ENCODE data around the gene TBL1Y. TPM values are rescaled to one million over a fixed set of nuclear protein-coding genes. Genes with fewer than 3 reads are reported as not detected.

TBL1Y gene
- total RNA-seq, 1 donor from 2014 or later = not detected

DNA sequence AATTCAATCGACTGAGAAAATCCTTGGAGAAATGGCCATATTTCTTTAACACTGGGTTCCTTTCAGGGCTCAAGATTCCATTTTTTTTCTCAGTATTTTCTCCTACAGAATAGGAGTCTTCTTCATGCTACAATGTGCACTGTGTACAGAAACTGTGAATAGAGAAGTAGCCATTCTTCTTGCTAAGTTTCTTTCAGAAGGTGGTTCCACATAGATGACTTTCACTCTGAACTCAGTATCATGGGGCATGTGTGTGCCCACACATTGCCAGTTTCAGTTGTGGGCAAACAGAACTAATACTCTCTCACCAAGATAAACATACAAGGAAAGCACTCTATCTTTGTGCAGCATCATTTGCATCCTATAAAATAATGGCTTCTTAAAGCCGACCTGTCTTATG lies 89.4 kb downstream of the TBL1Y start:
- Mint-ChIP-seq H3K27me3 (no peaks in the 10 kb centered on the region), H3K4me1 (ENCODE audit: low read depth) (no peaks in the 10 kb centered on the region), H3K36me3 (ENCODE audit: insufficient read depth) (no peaks in the 10 kb centered on the region), H3K4me3 (ENCODE audit: low read depth) (no peak overlapping the region), H3K9me3 (ENCODE audit: low read depth) (no peaks in the 10 kb centered on the region), H3K27ac (no peak overlapping the region)
- no peak for DNase-seq (ENCODE audit: low spot score, unreplicated experiment)
- TF ChIP-seq, protein P1, sequence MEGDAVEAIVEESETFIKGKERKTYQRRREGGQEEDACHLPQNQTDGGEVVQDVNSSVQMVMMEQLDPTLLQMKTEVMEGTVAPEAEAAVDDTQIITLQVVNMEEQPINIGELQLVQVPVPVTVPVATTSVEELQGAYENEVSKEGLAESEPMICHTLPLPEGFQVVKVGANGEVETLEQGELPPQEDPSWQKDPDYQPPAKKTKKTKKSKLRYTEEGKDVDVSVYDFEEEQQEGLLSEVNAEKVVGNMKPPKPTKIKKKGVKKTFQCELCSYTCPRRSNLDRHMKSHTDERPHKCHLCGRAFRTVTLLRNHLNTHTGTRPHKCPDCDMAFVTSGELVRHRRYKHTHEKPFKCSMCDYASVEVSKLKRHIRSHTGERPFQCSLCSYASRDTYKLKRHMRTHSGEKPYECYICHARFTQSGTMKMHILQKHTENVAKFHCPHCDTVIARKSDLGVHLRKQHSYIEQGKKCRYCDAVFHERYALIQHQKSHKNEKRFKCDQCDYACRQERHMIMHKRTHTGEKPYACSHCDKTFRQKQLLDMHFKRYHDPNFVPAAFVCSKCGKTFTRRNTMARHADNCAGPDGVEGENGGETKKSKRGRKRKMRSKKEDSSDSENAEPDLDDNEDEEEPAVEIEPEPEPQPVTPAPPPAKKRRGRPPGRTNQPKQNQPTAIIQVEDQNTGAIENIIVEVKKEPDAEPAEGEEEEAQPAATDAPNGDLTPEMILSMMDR (IDR thresholded peaks at IDR 0.05; ENCODE audit: unreplicated experiment) = no peak

GRCh38 chrY:7002581-7002980 lies 92.1 kb downstream of the TBL1Y start:
- H3K4me3 Mint-ChIP-seq (ENCODE audit: low read depth) = no peak overlapping the region
- H3K4me1 Mint-ChIP-seq (ENCODE audit: low read depth) = no peaks in the 10 kb centered on the region
- H3K27me3 Mint-ChIP-seq = no peaks in the 10 kb centered on the region
- no peaks in the 10 kb centered on the region for H3K9me3 Mint-ChIP-seq (ENCODE audit: low read depth)
- no peak for DNase-seq (ENCODE audit: low spot score, unreplicated experiment)
- H3K36me3 Mint-ChIP-seq (ENCODE audit: insufficient read depth) = no peaks in the 10 kb centered on the region
- TF ChIP-seq, protein P1 (IDR thresholded peaks at IDR 0.05; ENCODE audit: unreplicated experiment) = no peak
- no peak overlapping the region for H3K27ac Mint-ChIP-seq

GRCh38 chrY:7007911-7008310 lies 97.4 kb downstream of the TBL1Y start:
- TF ChIP-seq, protein P1 (IDR thresholded peaks at IDR 0.05; ENCODE audit: unreplicated experiment) = no peak
- Mint-ChIP-seq H3K9me3 (ENCODE audit: low read depth) (no peaks in the 10 kb centered on the region), H3K4me3 (ENCODE audit: low read depth) (no peak overlapping the region), H3K27me3 (no peaks in the 10 kb centered on the region), H3K27ac (no peak overlapping the region), H3K4me1 (ENCODE audit: low read depth) (no peaks in the 10 kb centered on the region), H3K36me3 (ENCODE audit: insufficient read depth) (no peaks in the 10 kb centered on the region)
- no peak for DNase-seq (ENCODE audit: low spot score, unreplicated experiment)

DNA sequence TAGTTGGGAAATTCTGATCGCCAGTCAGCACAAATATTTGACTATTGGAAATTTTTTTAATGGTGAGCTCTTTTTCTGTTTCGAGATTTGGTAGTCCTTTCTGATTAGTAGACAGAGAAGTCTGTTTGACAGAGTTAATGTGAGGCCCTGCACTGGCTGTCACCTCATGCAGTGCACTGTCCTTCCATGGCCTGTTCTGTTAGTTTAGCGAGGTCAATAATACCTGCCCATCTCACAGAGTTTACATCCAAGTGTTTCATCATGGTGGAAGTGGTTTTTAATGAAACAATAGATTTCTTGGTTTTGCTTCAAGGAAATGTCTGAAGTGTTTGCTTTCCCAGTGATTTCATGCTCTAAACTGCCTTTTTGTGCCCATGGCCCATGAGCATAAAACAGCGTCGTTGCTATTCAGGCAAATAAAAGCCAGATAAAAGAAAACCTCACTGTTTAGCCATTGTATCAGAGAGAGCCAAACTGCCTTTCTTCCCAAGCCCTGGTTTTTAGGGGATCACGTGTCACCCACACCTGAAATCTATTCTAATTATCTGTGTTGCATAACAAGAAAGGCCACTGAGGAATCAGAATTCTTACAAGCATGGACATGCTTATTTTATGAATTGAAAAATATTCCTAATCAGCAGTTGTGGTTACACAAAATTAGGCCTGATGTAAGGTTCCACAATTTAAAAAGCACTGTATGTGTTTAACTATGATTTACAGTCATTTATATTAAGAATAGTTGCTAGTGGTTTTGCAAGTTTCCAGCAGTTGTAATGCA lies 98.3 kb downstream of the TBL1Y start:
- Mint-ChIP-seq H3K27ac (no peak overlapping the region), H3K4me1 (ENCODE audit: low read depth) (no peaks in the 10 kb centered on the region), H3K27me3 (no peaks in the 10 kb centered on the region), H3K36me3 (ENCODE audit: insufficient read depth) (no peaks in the 10 kb centered on the region), H3K4me3 (ENCODE audit: low read depth) (no peak overlapping the region), H3K9me3 (ENCODE audit: low read depth) (no peaks in the 10 kb centered on the region)
- TF ChIP-seq, protein P1 (IDR thresholded peaks at IDR 0.05; ENCODE audit: unreplicated experiment) = no peak
- DNase-seq (ENCODE audit: low spot score, unreplicated experiment) = no peak

GRCh38 chrY:7013051-7013450 lies 102.6 kb downstream of the TBL1Y start:
- Mint-ChIP-seq H3K27ac (no peak overlapping the region), H3K4me1 (ENCODE audit: low read depth) (no peaks in the 10 kb centered on the region), H3K9me3 (ENCODE audit: low read depth) (no peaks in the 10 kb centered on the region), H3K36me3 (ENCODE audit: insufficient read depth) (no peaks in the 10 kb centered on the region), H3K27me3 (no peaks in the 10 kb centered on the region), H3K4me3 (ENCODE audit: low read depth) (no peak overlapping the region)
- TF ChIP-seq, protein P1 (IDR thresholded peaks at IDR 0.05; ENCODE audit: unreplicated experiment) = no peak
- DNase-seq (ENCODE audit: low spot score, unreplicated experiment) = no peak

Measured in progenitor cell of endocrine pancreas (in vitro differentiated cells).